Sigmoid colon (tissue), 7 donors: Measurements from ENCODE around the gene NT5DC3. TPM values are rescaled to one million over a fixed set of nuclear protein-coding genes. Genes with fewer than 3 reads are reported as not detected.
A peak's percentile ranks its signal among the peaks of the same experiment; 100 is the strongest.

ENCODE experiments used
- DNase-seq: peaks from one replicate; pipeline ENCODE4 v3.0.0-alpha.2; 2019
- H3K27ac ChIP-seq, 4 donors: fragments of 200-600 bp; sonication (generic); one replicate each; pipeline ENCODE4 v1.5.1; 2016 to 2019; ENCODE audit warnings: mild to moderate bottlenecking in 1 of 4
- H3K27me3 ChIP-seq, 3 donors: fragments of 200-600 bp; sonication (generic); one replicate each; pipeline ENCODE4 v1.5.1; 2019; ENCODE audit warnings: mild to moderate bottlenecking in 1 of 3
- H3K36me3 ChIP-seq, 4 donors: fragments of 200-600 bp; sonication (generic); one replicate each; pipeline ENCODE4 v1.5.1; 2016 to 2019
- H3K4me1 ChIP-seq, 4 donors: fragments of 200-600 bp; sonication (generic); one replicate each; pipeline ENCODE4 v1.5.1; 2017 to 2019
- H3K4me3 ChIP-seq, 4 donors: fragments of 200-600 bp; sonication (generic); one replicate each; pipeline ENCODE4 v1.5.1; 2017 to 2019; ENCODE audit warnings: mild to moderate bottlenecking in 2 of 4, moderate library complexity in 1 of 4
- H3K9me3 ChIP-seq, 4 donors: fragments of 200-600 bp in 3 of 4; sonication (generic) in 3 of 4; one replicate each; pipeline versions ENCODE4 v1.5.1 to v1.6.1; 2013 to 2019
- EP300 ChIP-seq, 4 donors: sonication (generic); formaldehyde crosslinking; IDR thresholded peaks; one replicate each; pipeline ENCODE4 v1.6.1; 2017; ENCODE audit warnings: antibody characterized with exemption in 4 of 4
- POLR2A ChIP-seq, 2 donors: fragments of 450-650 bp; IDR thresholded peaks; one replicate each; pipeline ENCODE4 v1.6.1; 2016; ENCODE audit warnings: antibody characterized with exemption in 2 of 2, mild to moderate bottlenecking in 2 of 2, moderate library complexity in 2 of 2
- POLR2AphosphoS5 ChIP-seq, 4 donors: sonication (generic); formaldehyde crosslinking; IDR thresholded peaks; one replicate each; pipeline ENCODE4 v1.6.1; 2017; ENCODE audit warnings: antibody characterized with exemption in 4 of 4
- WGBS, 2 donors: extraction: QIAGEN DNeasy Blood & Tissue Kit; methylation state at CpG; one replicate each; pipeline ENCODE4 v1.1.7; 2013; 5-methylcytosine and 5-hydroxymethylcytosine counted together
- intact Hi-C: fragments of 100-400 bp; cut with DNase I; formaldehyde crosslinking; loops from one replicate; pipeline ENCODE4 v1.15.1; 2023
- polyA plus RNA-seq, 3 donors: library from polyadenylated mRNA; stranded (reverse); fragments of 200-250 nt; gene quantifications; one replicate each; pipeline ENCODE4 v1.2.3, GENCODE V29; 2013
- total RNA-seq, 4 donors: library from RNA; depleted of rRNA; stranded (reverse); fragments of >200 nt; gene quantifications; one replicate each; pipeline ENCODE4 v1.1.0, GENCODE V29; 2016
- TF ChIP-seq, protein P1 (sequence below), 4 experiments: fragments of 450-650 bp in 3 of 4; fragments of 200-600 bp in 1 of 4; IDR thresholded peaks; one replicate each; pipeline ENCODE4 v1.5.1; 2016 to 2019; ENCODE audit warnings: antibody characterized with exemption in 4 of 4, mild to moderate bottlenecking in 3 of 4, moderate library complexity in 2 of 4
- donor health status: healthy with polysubstance abuse.
- donor health status: Bipolar disorder and iron deficiency.
- donor health status: healthy.

NT5DC3 gene
- total and polyA plus RNA-seq, 7 donors: 0.23 to 346 (median 179) TPM

DNA sequence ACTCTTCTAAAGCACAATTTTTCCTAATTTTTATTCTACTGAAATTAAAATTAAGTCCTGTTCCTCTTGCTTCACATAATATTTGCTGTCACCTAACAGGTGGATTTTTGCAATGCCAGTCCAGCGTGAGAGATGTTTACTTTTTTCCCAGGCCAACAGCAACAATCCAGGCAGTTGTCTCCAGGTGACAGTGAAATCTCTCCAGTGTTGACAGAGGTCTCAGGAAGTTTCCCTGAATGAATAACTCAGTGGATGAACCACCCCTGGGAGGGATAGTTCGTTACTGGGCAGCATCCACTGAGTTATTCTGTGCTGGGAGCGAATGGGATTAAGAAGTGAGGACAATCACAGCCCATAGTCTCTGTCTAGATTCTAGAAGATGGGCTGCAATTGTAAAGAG lies 7.1 kb upstream of the NT5DC3 start:
- WGBS, 2 donors: 23 to 65% methylated on average over 3 of the region's 3 CpGs
- H3K27ac ChIP-seq: peak overlapping the region; percentile 91 to 99 (median 94)
- DNase-seq: no peak
- no peaks in the 10 kb centered on the region for H3K27me3 ChIP-seq
- H3K36me3 ChIP-seq: no peaks in the 10 kb centered on the region
- H3K4me1 ChIP-seq: peaks cover 0 to 96% (median 83%) of the 10 kb centered on the region in 4 donors
- intact Hi-C loops: no loop called here
- H3K4me3 ChIP-seq: no peak overlapping the region
- TF ChIP-seq POLR2AphosphoS5 (IDR thresholded peaks at IDR 0.05) (no peak), EP300 (IDR thresholded peaks at IDR 0.05) (no peak), POLR2A (IDR thresholded peaks at IDR 0.05) (no peak)
- TF ChIP-seq, protein P1, sequence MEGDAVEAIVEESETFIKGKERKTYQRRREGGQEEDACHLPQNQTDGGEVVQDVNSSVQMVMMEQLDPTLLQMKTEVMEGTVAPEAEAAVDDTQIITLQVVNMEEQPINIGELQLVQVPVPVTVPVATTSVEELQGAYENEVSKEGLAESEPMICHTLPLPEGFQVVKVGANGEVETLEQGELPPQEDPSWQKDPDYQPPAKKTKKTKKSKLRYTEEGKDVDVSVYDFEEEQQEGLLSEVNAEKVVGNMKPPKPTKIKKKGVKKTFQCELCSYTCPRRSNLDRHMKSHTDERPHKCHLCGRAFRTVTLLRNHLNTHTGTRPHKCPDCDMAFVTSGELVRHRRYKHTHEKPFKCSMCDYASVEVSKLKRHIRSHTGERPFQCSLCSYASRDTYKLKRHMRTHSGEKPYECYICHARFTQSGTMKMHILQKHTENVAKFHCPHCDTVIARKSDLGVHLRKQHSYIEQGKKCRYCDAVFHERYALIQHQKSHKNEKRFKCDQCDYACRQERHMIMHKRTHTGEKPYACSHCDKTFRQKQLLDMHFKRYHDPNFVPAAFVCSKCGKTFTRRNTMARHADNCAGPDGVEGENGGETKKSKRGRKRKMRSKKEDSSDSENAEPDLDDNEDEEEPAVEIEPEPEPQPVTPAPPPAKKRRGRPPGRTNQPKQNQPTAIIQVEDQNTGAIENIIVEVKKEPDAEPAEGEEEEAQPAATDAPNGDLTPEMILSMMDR (IDR thresholded peaks at IDR 0.05): no peak
- no peaks in the 10 kb centered on the region for H3K9me3 ChIP-seq

DNA sequence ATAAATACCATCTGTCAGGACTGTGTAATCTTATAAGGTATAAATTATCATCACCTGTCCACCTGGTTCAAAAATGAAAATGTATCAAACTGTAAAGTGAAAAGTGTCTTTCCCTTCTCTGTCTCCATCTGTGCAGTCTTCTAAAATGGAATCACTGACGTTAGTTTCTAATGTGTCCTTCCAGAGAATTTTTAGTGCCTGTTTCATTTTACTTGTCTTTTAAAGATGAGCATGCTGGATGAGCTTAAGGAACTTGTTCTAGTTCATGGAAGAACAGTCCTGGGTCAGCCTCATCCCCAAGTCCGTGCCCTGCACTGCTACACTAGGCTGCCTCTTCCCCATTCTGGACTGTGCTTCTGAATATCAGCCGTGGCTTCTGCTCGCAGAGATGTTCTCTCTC lies 5.4 kb upstream of the NT5DC3 start:
- Histone ChIP-seq H3K9me3 (no peaks in the 10 kb centered on the region), H3K27ac (peak overlapping the region; percentile 91 to 99 (median 94)), H3K4me1 (peaks cover 0 to 96% (median 77%) of the 10 kb centered on the region in 4 donors), H3K36me3 (no peaks in the 10 kb centered on the region), H3K4me3 (peak overlapping the region in 1 of 4 donors; percentile 5), H3K27me3 (no peaks in the 10 kb centered on the region)
- WGBS, 2 donors: 88 to 95% methylated on average over 4 of the region's 4 CpGs
- intact Hi-C loops: no loop called here
- DNase-seq: no peak
- TF ChIP-seq, protein P1 (IDR thresholded peaks at IDR 0.05): no peak
- TF ChIP-seq POLR2A (IDR thresholded peaks at IDR 0.05) (no peak), POLR2AphosphoS5 (IDR thresholded peaks at IDR 0.05) (peak; percentile 53 to 73 (median 68)), EP300 (IDR thresholded peaks at IDR 0.05) (peak; percentile 18 to 83 (median 57))

DNA sequence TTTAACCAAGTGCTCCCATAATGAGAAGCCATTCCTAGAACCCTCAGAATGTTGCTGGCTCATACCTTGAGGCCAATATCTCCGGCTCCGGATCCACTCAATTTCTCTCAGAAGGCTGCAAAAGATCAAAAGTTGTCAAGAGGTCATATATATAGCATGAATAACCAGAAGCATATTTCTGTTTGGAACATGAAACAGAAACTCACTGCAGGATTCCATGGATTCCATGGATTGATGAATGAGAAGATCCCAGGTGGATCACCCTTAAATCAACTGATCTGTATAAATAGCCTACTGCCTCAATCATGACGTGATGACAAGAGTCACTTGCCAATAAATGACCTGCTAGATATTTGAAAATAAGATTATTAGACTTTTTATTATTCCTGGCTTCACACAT lies 3.3 kb upstream of the NT5DC3 start:
- DNase-seq: no peak
- H3K4me3 ChIP-seq: no peak overlapping the region
- H3K36me3 ChIP-seq: no peaks in the 10 kb centered on the region
- H3K4me1 ChIP-seq: peaks cover 0 to 75% (median 56%) of the 10 kb centered on the region in 4 donors
- no peaks in the 10 kb centered on the region for H3K27me3 ChIP-seq
- TF ChIP-seq POLR2A (IDR thresholded peaks at IDR 0.05) (no peak), POLR2AphosphoS5 (IDR thresholded peaks at IDR 0.05) (peak in 3 of 4 donors; percentile 18 to 43 (median 31))
- no peaks in the 10 kb centered on the region for H3K9me3 ChIP-seq
- WGBS, 2 donors: 90 to 91% methylated on average over 3 of the region's 3 CpGs
- intact Hi-C loops: no loop called here
- peak overlapping the region; percentile 91 to 99 (median 94) for H3K27ac ChIP-seq

DNA sequence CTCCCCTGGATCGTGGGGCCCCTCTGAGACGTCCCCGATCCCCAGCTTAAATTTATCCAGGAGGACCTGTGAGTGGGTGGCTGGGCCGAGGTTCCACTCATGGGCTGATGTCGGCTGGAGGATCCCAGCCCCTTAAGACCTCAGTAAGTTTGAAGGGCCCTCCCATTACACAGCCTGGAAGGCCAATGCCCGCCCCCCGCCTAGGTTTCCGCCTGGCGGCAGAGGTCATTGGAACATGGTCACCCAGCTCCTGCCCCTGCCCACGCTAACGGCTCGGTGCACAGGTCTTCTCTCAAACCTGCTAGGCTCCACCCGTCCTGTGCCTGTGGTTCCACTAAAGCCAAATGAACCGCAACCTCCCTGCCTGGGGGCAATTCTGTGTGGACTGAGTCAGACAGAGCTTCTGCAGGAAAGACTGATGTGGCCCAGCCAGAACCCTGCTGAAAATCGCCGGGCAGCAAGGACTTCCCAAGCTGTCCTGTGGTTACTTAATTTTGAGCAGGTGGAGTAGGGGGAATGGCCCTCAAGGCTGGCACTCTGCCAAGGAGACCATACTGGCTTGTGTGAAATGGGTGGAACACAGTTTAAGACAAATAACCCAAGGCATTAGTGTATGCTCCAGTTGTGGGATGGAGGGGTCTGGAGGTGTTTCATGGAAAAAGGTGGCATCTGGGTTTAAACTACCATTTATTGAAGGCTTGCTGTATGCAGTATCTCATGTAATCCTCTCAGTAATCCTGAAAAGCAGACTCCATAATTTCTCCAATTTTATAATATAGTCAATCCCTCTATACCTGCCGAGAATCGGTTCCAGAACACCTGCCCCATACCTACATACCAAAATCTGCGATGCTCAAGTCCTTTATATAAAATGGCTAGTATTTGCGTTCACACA lies 903 bp upstream of the NT5DC3 start:
- 53 to 73% methylated on average over 20 of the region's 20 CpGs for WGBS, 2 donors
- intact Hi-C loops: no loop called here
- peak; percentile 83 for DNase-seq

More for the DNA sequence above, 903 bp upstream of the NT5DC3 start:
- Histone ChIP-seq H3K27me3 (no peaks in the 10 kb centered on the region), H3K9me3 (no peaks in the 10 kb centered on the region), H3K4me1 (peaks cover 0 to 54% (median 43%) of the 10 kb centered on the region in 4 donors), H3K4me3 (peak overlapping the region; percentile 78 to 97 (median 96)), H3K36me3 (peaks cover 0 to 9% (median 0%) of the 10 kb centered on the region in 4 donors), H3K27ac (peak overlapping the region; percentile 91 to 99 (median 94))
- no peak for TF ChIP-seq POLR2A (IDR thresholded peaks at IDR 0.05)
- TF ChIP-seq, protein P1 (IDR thresholded peaks at IDR 0.05): peak in 1 of 4 experiments; percentile 10
- TF ChIP-seq POLR2AphosphoS5 (IDR thresholded peaks at IDR 0.05): peak in 2 of 4 donors; percentile 14 to 52
